Dermis blood vessel endothelial cell (primary cell): Measurements from ENCODE around the gene NRM. TPM values are rescaled to one million over a fixed set of nuclear protein-coding genes. Genes with fewer than 3 reads are reported as not detected.
"Not testable (repeated sequence)": the region's sequence is repeated elsewhere in the genome, so short reads cannot be mapped to it uniquely, and the experiment has no call there.

Experiments used
- DNase-seq: peaks from one replicate; pipeline ENCODE4 v3.0.0; 2010
- total RNA-seq: library from RNA; depleted of rRNA; stranded (reverse); fragments of >200 nt; gene quantifications from 2 replicates; pipeline ENCODE4 v1.2.3, GENCODE V29; 2014

The NRM gene
- total RNA-seq, 1 donor from 2014 or later = 3.1 TPM

GRCh38 chr6:30664994-30665767, 25.6 kb downstream of the NRM start:
- no peak for DNase-seq

- DNase-seq = not testable (repeated sequence)
Observed at GRCh38 chr6:30657922-30658321, 32.9 kb downstream of the NRM start.

- no peak for DNase-seq
Observed at GRCh38 chr6:30657454-30657853, 33.3 kb downstream of the NRM start.

- DNase-seq = no peak
Observed at GRCh38 chr6:30656513-30656912, 34.3 kb downstream of the NRM start.

GRCh38 chr6:30655743-30656094, 35.1 kb downstream of the NRM start:
- DNase-seq = no peak

- no peak for DNase-seq
Observed at GRCh38 chr6:30654798-30655742, 35.7 kb downstream of the NRM start.

GRCh38 chr6:30651143-30651542, 39.6 kb downstream of the NRM start:
- DNase-seq = no peak

GRCh38 chr6:30647242-30648116, 43.3 kb downstream of the NRM start:
- DNase-seq = peak; percentile 69

GRCh38 chr6:30646450-30647241, 44.1 kb downstream of the NRM start, which contains the start of gene C6orf136:
Gene C6orf136 (plus strand): TSS chr6:30647133. CDS start chr6:30647232, 99 bp downstream.
- DNase-seq = peak; percentile 96

GRCh38 chr6:30645989-30646388, 44.8 kb downstream of the NRM start:
- no peak for DNase-seq

GRCh38 chr6:30644769-30645168, 46.0 kb downstream of the NRM start:
- no peak for DNase-seq

- DNase-seq = no peak
Observed at GRCh38 chr6:30643656-30644055, 47.1 kb downstream of the NRM start.

- no peak for DNase-seq
Observed at GRCh38 chr6:30641048-30641447, 49.7 kb downstream of the NRM start.

GRCh38 chr6:30640481-30640880, 50.3 kb downstream of the NRM start:
- DNase-seq = no peak

Other genes with a start within 250 kb of the NRM start
- 717 and 1,065 TPM in 2 replicates for gene HLA-E, start 201.5 kb downstream of the NRM start, total RNA-seq
- gene GNL1, start 134.5 kb downstream of the NRM start, total RNA-seq = 53.1 and 63.0 TPM in 2 replicates
- gene PRR3, start 133.7 kb downstream of the NRM start, total RNA-seq = 2.9 and 3.5 TPM in 2 replicates
- gene ABCF1, start 119.5 kb downstream of the NRM start, total RNA-seq = 49.5 and 70.3 TPM in 2 replicates
- 19.4 and 20.0 TPM in 2 replicates for gene PPP1R10, start 73.7 kb downstream of the NRM start, total RNA-seq
- gene MRPS18B, start 73.1 kb downstream of the NRM start, total RNA-seq = 37.9 and 41.0 TPM in 2 replicates
- gene ATAT1, start 64.1 kb downstream of the NRM start, total RNA-seq = 3.4 and 3.7 TPM in 2 replicates
- 3.5 and 9.9 TPM in 2 replicates for gene C6orf136, start 43.9 kb downstream of the NRM start, total RNA-seq
- 39.3 and 52.6 TPM in 2 replicates for gene DHX16, start 18.0 kb downstream of the NRM start, total RNA-seq
- 41.7 and 64.8 TPM in 2 replicates for gene PPP1R18, start 4.3 kb downstream of the NRM start, total RNA-seq
- 6.3 and 12.5 TPM in 2 replicates for gene MDC1, start 26.3 kb upstream of the NRM start, total RNA-seq
- 301 and 692 TPM in 2 replicates for gene TUBB, start 29.4 kb upstream of the NRM start, total RNA-seq
- gene FLOT1, start 51.7 kb upstream of the NRM start, total RNA-seq = 71.5 and 124 TPM in 2 replicates
- 74.4 and 134 TPM in 2 replicates for gene IER3, start 53.6 kb upstream of the NRM start, total RNA-seq
- 8.5 and 9.1 TPM in 2 replicates for gene DDR1, start 193.5 kb upstream of the NRM start, total RNA-seq
- gene GTF2H4, start 217.2 kb upstream of the NRM start, total RNA-seq = 16.2 and 26.4 TPM in 2 replicates
- gene VARS2, start 223.3 kb upstream of the NRM start, total RNA-seq = 11.7 and 20.5 TPM in 2 replicates
- gene SFTA2, start 241.2 kb upstream of the NRM start, total RNA-seq = not detected in 2 replicates
- not detected in 2 replicates for gene MUCL3, start 250.0 kb upstream of the NRM start, total RNA-seq